NCI-H748 (cell line): ENCODE measurements around the gene SLC35E1.

Source experiments
- DNase-seq: peaks from one replicate; lab custom pipeline; 2025; ENCODE audit not compliant: unreplicated experiment; lab: John Stamatoyannopoulos, UW

SLC35E1 gene

GRCh38 chr19:16572332-16573211, at the start of gene SLC35E1:
TSS of gene SLC35E1 (minus strand) at chr19:16572415. CDS start at chr19:16572364, 51 bp downstream.
- DNase-seq = peak; percentile 96

GRCh38 chr19:16621165-16621800, 49.1 kb upstream of the SLC35E1 start:
- DNase-seq = no peak

DNA sequence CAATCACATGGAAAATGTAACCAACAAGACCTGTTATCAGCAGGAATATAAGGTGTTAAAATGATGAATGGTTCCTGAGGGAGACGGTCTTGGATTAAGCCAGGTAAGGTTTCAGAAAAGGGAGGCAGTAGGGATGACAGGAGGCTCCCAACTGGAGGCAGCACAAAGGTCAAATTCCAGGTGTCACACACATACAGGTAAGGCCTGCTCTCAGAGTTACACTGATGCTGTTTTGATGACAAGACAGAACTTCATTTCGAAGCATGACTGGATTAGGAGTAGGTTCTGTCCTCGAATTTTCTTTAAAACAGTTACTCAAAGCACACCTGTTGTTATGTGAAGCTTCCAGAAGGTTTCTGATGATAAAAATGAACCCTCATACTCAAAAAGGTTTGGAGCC, 48.4 kb upstream of the SLC35E1 start:
- no peak for DNase-seq

DNA sequence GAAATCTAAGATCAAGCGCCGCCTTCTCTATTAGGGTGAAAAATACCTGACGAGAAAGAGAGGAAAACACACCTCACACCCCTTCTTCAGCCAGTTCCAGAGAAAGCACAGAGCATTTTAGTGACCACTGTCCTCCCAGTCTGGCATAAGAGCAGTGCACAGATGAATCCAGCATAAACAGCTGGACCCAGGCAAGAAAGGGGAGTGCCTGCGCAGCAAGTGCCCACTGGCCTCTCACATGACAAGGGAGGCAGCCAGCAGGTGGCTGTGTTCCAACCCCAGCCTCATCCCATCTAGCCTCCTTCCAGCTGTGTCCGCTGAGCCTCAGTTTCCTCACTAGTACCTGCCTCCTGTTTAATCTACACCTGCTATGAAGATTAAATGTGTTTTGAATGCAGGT, 47.8 kb upstream of the SLC35E1 start:
- DNase-seq = no peak

GRCh38 chr19:16619457-16619856, 47.2 kb upstream of the SLC35E1 start:
- no peak for DNase-seq

DNA sequence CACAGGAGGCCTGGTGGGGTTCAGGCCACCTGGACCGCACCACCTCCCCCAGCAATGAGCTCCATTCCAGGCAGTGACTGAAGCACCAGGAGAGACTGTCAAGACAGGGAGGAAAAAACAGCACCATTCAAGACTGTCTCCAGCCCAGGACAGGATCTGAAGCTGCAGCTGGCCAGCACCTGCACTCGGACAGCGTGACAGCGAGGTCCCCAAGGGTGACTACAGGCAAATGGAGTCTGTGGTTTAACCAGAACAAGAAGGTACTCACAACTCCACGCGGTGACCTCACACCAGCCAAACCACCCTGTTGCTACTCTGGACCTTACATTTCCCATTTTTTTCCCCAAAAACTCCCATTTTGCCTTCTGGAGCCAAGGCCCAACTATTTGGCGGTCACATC, 46.0 kb upstream of the SLC35E1 start:
- no peak for DNase-seq

DNA sequence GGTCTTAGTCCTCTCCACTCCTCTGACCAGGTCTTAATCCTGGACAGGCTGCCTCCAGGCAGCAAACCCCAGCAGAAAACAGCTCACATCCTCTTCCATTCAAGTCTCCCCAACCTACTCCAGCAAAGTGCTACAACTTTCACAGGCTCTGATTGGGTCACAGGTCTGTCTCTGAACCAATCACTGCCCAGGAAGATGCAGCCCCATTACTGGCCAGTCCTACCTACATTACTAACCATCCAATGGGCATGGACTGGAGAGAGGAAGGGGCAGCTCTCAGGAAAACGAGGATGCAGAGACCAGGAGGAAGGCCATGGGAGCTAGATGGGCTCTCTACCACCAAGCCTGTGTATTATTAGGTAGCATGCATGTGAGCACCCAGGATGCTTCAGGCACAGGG, 43.6 kb upstream of the SLC35E1 start:
- DNase-seq = no peak

- DNase-seq = no peak
These were observed 42.7 kb upstream of the SLC35E1 start for GRCh38 chr19:16614941-16615340.

DNA sequence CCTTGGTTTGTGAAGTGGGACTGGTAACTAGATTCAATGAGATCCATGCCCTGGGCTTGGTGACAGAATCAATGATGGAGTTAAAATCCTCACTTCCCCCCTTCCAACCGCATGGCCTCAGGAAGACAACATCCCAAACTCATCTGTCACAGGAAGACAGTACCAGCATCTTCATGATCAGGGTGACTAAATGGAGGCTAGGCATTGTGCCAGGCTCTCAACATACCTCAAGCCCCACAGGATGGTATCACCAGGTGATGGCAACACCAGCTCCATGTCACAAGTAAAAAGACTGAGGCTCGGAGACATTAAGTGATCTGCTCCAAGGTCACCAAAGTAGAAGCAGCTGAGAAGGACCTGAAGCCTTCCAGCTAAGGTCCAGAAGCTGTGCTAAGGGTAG, 41.6 kb upstream of the SLC35E1 start:
- DNase-seq = no peak

- DNase-seq = no peak
These were observed 40.4 kb upstream of the SLC35E1 start for GRCh38 chr19:16612636-16613035.

- DNase-seq = no peak
These were observed 38.9 kb upstream of the SLC35E1 start for GRCh38 chr19:16611121-16611520.

DNA sequence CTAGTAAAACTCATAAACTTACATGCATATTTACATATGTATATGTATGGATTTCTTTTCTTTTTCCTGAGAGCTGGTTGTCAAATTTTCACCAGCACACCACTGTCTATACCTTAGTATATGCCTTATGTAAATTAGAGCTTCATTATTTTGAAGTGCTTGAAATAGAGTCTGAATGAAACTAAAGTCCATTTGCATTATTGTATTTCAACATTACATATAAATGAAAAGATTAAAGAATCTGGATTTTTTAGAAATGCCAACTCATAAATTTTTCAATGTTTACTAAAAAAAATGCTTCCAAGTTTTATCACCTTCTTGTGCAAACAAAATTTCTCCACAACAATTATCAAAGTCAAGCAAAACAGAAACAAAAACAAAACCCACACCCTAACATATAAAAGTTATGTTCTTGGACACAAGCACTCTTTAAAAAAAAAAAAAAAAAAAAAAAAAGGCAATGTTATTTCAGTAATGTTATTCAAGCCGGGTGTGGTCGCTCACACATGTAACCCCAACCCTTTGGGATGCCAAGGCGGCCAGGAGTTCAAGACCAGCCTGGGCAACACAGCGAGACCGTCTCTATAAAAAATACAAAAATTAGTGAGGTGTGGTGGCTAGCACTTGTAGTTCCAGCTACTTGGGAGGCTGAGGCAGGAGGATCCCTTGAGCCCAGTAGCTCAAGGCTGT, 37.4 kb upstream of the SLC35E1 start:
- DNase-seq = no peak

DNA sequence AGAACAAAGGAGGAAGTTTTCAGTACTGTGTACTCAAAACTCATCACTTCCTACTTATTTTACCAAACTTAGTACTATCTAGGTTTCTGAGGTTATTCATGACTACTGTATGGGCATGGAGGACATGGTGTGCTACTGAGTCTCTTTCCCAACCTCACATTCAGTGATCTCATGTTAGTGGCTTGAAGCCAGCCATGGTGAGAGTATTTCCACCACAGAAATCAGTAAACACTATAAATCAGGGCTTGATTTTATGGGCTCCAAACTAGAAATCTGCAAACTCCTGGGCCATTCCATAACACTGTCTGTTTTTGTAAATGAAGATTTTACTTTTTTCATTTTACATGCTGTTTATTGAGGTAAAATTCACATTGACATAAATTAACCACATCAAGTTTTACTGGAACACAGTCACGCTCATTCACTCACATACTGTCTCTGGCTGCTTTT, 36.1 kb upstream of the SLC35E1 start:
- no peak for DNase-seq

GRCh38 chr19:16607819-16608218, 35.6 kb upstream of the SLC35E1 start:
- DNase-seq = no peak

DNA sequence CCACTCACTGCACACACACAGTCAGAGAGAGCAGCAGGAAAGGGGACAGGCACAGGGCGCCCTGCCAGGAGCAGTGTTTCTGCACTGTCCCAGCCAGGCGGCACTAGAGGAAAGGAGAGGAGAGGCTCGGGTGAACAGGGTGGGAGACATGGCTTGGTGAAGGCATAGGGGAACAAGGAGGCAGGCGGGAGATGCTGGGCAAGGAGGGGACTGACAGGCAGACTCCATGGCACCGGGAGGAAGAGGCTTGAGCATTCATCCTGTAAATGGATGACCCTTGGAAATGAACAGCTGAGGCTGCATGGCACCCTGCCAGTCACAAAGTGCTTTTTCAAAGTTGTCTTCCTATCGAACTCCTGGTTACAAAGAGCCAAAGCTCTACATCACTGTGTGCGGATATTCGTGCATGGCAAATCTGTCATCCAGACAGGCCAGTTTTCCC, 33.4 kb upstream of the SLC35E1 start:
- no peak for DNase-seq

DNA sequence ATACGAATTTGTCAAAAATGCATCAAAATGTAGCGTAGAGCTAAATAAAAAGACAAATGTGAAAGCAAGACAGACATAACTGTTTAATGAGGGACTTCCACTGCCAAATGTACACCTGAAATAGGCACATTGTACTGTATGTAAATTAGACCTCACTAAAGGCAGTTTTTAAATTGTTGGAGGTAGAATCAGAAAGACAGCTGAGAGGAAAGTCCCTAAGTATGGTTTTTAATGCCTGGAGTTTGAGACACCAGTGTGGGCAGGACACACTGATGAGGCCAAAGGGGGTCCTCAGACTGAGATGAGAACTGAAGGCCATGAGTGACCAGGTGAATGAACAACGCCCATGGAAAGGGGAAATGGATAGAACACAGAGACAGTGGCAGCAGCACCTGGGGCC, 32.9 kb upstream of the SLC35E1 start:
- DNase-seq = no peak

- DNase-seq = no peak
These were observed 32.4 kb upstream of the SLC35E1 start for GRCh38 chr19:16604615-16605014.

GRCh38 chr19:16603090-16603489, 30.9 kb upstream of the SLC35E1 start:
- no peak for DNase-seq

DNA sequence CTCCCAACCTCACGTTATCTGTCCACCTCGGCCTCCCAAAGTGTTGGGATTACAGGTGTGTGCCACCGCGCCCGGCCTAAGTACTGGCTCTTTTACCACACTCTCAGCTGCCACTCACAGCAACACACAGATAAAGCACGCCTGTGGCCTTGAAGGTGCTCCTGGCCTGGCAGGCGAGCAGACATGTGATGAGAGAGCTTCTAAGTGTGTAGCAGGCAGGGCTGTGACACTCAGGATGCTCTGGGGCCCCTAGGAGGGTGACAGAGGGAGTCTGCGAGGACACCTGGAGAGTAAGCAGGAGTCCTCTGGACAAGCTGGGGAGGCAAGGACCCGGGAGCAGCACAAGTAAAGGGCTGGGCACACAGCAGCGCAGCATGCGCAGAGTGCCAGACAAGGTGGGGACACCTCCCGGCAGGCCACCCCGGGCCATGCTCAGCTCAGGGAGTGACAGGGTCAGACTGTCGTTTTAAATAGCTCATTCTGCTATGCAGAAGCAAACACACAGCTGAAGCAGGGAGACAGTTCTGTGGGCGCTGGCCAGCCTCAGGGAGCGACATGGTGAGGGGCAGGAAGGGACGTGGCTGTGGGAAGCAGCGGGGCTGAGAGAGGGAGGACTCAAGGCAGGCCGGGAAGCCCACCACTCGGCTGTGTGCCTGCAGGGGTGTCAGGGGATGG, 29.3 kb upstream of the SLC35E1 start:
- no peak for DNase-seq

DNA sequence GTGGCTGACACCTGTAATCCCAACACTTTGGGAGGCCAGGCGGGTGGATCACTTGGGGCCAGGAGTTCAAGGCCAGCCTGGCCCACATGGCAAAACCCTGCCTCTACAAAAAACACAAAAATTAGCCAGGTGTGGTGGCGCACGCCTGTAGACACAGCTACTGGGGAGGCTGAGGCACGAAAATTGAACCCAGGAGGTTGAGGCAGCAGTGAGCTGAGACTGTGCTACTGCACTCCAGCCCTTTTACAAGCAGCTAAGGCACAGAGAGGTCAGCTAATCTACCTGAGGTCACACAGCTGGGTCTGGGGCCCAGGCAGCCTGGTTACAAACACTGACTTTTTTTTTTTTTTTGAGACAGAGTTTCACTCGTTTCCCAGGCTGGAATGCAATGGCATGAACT, 28.6 kb upstream of the SLC35E1 start:
- DNase-seq = no peak

DNA sequence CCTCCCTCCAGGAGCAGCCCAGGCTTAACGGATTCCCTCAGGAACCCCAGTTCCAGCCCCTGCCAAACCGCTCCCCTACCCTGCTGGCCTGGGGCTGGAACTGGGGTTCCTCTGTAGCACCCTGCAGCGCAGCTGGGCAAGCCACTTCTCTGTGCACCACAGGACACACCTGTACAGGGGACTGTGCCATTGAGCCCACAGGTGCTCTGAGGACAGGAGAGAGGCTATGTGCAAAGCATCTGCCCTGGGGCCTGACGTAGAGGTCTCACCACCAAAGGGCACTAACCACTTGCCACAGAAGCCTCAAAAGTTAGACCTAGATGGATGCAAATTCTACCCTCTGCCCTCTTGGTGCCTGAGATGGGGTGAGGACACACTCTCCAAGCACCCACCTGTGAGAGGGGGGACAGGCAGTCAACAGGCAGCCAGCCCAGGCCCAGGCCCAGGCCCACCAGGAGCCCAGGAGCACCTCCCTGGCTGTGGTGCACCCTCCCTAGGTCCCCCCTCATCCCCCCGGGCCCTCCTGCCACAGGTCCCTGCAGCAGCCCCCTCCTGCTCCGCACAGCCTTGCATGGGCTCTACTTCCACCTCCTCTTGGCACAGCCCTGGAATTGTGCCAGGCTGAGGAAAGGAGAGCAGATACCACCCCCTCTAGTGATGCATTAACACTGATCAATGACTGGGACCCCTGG, 27.6 kb upstream of the SLC35E1 start:
- no peak for DNase-seq
